ENCODE measurements around the gene GNG11. TPM values are rescaled to one million over a fixed set of nuclear protein-coding genes. Genes with fewer than 3 reads are reported as not detected.

GNG11 gene
- total and polyA plus RNA-seq, 2 of the 13 experiments (the other 11 are each of a cell fraction or from before 2014, with no cell fraction given) = not detected

DNA sequence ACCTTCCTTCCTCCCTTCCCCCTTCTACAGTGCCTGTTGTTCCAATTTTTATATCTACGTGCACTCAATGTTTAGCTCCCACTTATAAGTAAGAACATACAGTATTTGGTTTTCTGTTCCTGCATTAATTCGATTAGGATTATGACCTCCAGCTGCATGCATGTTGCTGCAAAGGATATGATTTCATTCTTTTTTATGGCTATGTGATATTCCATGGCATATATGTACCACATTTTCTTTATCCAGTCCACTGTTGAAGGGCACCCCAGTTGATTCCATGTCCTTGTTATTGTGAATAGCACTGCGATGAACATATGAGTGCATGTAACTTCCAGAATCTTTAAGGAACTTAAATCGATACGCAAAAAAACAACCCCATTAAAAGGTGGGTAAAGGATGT, 42.7 kb downstream of the GNG11 start:
- H3K9ac ChIP-seq (ENCODE audit: insufficient read depth, low read depth, low read length) = no peak overlapping the region
- ATAC-seq = no peak
- intact Hi-C loops (cut with micrococcal nuclease; ENCODE audit: unreplicated experiment) = no loop called here
- H3K4me1 ChIP-seq (ENCODE audit: insufficient read depth, low read length) = no peaks in the 10 kb centered on the region
- no peak for FAIRE-seq
- H2AFZ ChIP-seq (ENCODE audit: low read length) = no peak overlapping the region
- no peaks in the 10 kb centered on the region for H3K36me3 ChIP-seq (replicated peaks in 1 of 2; ENCODE audit: control insufficient read depth in 1 of 2, insufficient read depth in 2 of 2, low read length in 2 of 2)
- no peaks in the 10 kb centered on the region for H3K27me3 ChIP-seq (ENCODE audit: control insufficient read depth in 1 of 2, insufficient read depth in 2 of 2, low read length in 2 of 2)
- in situ Hi-C loops (cut with HindIII; ENCODE audit: extremely low pct_ligation_motif_present, low pct_unique_long_range_greater_than_20kb) = no loop called here
- H3K4me2 ChIP-seq (ENCODE audit: low read depth, low read length) = no peak overlapping the region
- TF ChIP-seq ZNF83 (CRISPR knock-in tag; IDR thresholded peaks at IDR 0.05; ENCODE audit: borderline replicate concordance) (no peak), KLF15 (CRISPR knock-in tag; IDR thresholded peaks at IDR 0.05; ENCODE audit: borderline replicate concordance) (no peak), ZNF598 (CRISPR knock-in tag; IDR thresholded peaks at IDR 0.05; ENCODE audit: borderline replicate concordance) (no peak), RCOR2 (CRISPR knock-in tag; IDR thresholded peaks at IDR 0.05) (no peak), PREB (CRISPR knock-in tag; IDR thresholded peaks at IDR 0.05) (no peak), IKZF5 (CRISPR knock-in tag; IDR thresholded peaks at IDR 0.05) (no peak), STAG1 (CRISPR knock-in tag; IDR thresholded peaks at IDR 0.05) (no peak), TSC22D2 (CRISPR knock-in tag; IDR thresholded peaks at IDR 0.05; ENCODE audit: borderline replicate concordance) (no peak), ARHGAP35 (CRISPR knock-in tag; IDR thresholded peaks at IDR 0.05; ENCODE audit: borderline replicate concordance) (no peak), HNF4G (IDR thresholded peaks at IDR 0.05; ENCODE audit: borderline replicate concordance, low read depth, low read length) (no peak), HNF4G (CRISPR knock-in tag; IDR thresholded peaks at IDR 0.05; ENCODE audit: borderline replicate concordance, low read depth) (no peak), ZNF75D (CRISPR knock-in tag; IDR thresholded peaks at IDR 0.05; ENCODE audit: borderline replicate concordance) (no peak), NFRKB (IDR thresholded peaks at IDR 0.05) (no peak), CENPBD1 (CRISPR knock-in tag; IDR thresholded peaks at IDR 0.05; ENCODE audit: borderline replicate concordance, low read depth) (no peak), REXO4 (CRISPR knock-in tag; IDR thresholded peaks at IDR 0.05; ENCODE audit: borderline replicate concordance) (no peak), FOXJ3 (CRISPR knock-in tag; IDR thresholded peaks at IDR 0.05; ENCODE audit: borderline replicate concordance) (no peak), MIER3 (CRISPR knock-in tag; IDR thresholded peaks at IDR 0.05; ENCODE audit: borderline replicate concordance) (no peak), ELK4 (CRISPR knock-in tag; IDR thresholded peaks at IDR 0.05; ENCODE audit: borderline replicate concordance) (no peak)
- POLR2A ChIA-PET = no interaction called here
- DNase-seq (ENCODE audit: low spot score) = no peak
- H3K9me3 ChIP-seq (ENCODE audit: low read length) = no peaks in the 10 kb centered on the region
- CTCF ChIA-PET (ENCODE audit: low intra/inter-chr PET ratio, low total read pairs) = no interaction called here
- no peak overlapping the region for H3K4me3 ChIP-seq (replicated peaks in 1 of 3; ENCODE audit: insufficient read depth in 1 of 3, low read depth in 2 of 3, low read length in 3 of 3)
- no peaks in the 10 kb centered on the region for H3K79me2 ChIP-seq (ENCODE audit: insufficient read depth, low read length)
- 55% methylated on average over 5 of the region's 5 CpGs for WGBS (ENCODE audit: low lambda C conversion rate)
- BruUV-seq (replicated peaks) = no TSS peak
- H3K27ac ChIP-seq (ENCODE audit: extremely low read length, insufficient read depth, low read length) = no peak overlapping the region
- H4K20me1 ChIP-seq (ENCODE audit: insufficient read depth, low read length) = no peaks in the 10 kb centered on the region
